GM19467 (cell line): ENCODE measurements around the gene CD99.
"Not testable (repeated sequence)": the region's sequence is repeated elsewhere in the genome, so short reads cannot be mapped to it uniquely, and the experiment has no call there.

Experiments
- ATAC-seq: cut with Tn5 transposase; IDR thresholded peaks from one replicate; pipeline ENCODE4 v1.9.1; 2021; ENCODE audit warnings: mild to moderate bottlenecking, moderate library complexity; ENCODE audit not compliant: unreplicated experiment

Gene CD99

DNA sequence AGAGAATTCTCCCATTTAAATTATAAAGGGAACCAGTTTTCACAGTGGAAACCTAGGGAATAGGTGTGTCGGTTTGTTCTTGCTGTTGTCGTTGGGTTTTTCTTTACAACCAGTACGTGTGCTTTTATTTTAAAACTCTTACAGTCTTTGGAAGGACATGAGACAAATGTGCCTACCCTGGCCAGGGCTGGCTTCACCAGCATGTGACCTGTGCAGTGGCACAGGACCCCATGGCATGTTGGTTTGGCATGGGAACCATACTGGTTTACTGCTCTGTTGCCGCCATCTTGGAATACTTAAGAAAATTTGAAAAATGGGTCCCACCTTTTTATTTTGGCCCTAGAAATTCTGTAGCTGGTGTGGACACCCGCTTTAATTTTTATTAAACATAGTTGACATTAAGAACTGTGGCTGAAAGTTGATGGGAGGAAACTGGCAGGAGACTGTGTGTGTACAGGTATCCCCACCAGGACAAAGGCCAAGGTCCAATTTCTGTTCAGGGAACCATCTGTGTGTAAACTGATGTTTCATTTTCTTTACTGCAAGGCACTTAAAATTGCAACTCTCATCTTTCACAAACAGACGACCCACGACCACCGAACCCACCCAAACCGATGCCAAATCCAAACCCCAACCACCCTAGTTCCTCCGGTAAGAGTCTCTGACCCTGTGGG, 28.8 kb downstream of the CD99 start:
- no peak for ATAC-seq

DNA sequence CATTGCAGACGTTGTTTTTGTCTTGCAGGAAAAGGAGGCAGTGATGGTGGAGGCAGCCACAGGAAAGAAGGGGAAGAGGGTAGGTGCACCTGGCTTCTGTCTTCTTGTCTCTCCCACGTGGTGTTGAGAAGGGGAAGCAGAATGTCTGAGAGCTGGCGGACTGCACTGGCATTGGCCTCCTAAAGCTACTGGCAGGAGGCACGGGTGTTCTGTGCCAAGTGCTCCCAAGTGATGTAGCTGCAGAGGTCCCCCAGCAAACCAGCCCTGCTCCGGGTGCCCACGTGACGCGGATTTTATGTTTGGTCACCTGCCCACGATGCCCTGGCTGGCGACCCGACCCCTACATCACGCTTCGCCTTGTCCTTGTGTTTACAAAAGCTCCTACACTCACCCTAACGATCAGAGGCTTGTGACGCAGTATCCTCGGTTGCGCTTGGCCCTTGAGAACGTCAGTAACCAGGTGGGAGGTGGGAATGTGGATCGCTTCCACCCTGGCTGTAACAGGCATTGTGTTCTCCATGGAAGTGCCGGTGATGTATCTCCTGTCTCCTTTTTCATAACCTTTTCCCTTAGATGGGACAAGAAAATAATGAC, 32.3 kb downstream of the CD99 start:
- ATAC-seq: no peak

DNA sequence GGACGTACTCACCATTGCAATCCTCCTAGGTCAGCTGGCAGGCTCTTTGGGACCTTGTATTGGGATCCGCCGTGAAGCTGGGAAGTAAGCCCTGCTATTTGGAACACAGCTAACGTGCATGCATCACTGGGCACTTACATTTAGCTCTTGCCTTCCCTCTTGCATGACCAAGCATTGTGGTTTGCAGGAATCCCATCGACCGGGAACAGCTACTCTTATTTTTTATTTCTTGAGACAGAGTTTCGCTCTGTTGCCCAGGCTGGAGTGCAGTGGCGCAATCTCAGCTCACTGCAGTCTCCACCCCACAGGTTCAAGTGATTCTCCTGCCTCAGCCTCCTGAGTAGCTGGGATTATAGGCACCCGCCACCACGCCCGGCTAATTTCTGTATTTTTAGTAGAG, 36.2 kb downstream of the CD99 start:
- ATAC-seq: not testable (repeated sequence)

DNA sequence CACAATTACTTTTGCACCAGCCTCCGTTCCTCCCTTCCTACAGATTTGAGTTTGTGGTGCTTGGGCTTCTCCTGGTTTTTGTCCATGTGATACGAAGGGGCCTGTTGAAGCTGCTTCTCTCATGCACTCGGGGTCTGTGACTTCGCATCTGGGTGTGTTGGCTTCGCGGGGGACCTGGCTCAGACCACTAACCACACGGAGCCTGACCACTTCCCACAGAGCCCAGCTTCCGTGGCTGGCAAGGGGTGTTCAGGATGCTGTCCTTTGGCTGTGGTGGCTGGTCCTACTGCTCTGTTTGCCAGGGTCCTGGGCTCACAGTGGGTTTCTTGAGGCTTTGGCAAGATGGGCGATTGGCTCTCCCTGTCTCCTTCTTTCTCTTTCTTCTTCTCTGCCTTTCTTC, 41.0 kb downstream of the CD99 start:
- no peak for ATAC-seq

DNA sequence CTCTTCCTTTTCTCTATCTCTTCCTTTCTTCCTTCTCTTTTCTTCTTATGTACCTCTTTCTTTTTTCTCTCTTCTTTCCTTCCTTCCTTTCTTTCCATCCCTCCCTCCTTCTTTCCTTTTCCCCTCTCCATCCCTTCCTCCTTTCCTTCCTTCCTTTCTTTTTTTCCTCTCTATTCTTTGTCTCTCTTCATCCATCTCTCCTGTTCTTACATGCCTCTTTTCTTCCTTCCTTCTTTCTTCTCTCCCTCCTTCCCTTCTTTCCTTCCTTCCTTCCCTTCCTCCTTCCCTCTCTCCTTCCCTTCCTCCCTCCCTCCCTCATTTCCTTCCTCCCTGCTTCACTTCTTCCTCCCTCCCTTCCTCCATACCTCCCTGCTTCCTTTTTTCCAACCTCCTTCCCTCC, 41.6 kb downstream of the CD99 start:
- no peak for ATAC-seq

DNA sequence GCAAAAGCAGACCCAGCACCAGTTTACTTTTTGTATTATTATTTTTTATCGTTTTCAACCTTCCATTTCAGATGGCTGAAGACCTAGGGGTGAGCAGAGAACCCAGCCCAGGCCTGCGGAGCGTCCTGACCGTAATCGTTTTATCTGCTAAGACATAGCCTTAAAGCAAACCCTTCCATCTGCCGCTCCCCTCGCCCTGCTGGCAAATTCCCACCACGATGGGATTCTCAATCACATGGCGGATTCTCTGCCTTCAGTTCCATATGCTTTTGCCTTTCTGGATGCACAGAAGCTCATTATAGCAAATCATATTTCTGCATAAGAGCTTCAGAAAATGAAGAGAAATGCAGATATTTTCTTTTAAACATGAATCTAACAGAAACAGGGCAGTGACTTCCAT, 42.2 kb downstream of the CD99 start:
- no peak for ATAC-seq

DNA sequence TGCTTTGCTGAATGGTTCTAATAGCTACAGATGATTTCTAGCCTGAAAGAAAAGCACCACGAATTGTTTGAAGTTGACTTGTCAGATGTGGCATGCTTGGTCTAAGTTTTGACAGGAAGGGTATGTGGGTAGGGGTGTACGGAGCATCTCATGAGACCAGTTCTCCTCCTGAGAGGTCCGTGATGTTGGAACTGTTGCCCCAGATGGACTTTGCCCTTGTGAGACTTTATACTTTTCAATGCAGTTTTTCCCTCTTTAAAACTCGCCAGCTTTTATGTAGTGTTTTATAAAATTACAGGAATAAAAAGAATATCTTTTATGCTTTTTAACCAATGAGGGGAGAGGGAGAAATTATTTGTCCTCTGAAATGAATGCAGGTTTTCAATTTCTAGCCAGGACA, 44.2 kb downstream of the CD99 start:
- ATAC-seq: no peak

DNA sequence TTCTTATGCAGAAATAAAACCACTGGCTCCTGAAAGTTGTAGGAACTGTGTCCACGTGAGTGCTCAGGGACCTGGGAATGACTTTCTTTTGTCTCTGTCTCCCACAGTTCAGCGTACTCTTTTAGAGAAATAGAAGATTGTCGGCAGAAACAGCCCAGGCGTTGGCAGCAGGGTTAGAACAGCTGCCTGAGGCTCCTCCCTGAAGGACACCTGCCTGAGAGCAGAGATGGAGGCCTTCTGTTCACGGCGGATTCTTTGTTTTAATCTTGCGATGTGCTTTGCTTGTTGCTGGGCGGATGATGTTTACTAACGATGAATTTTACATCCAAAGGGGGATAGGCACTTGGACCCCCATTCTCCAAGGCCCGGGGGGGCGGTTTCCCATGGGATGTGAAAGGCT, 49.6 kb downstream of the CD99 start:
- no peak for ATAC-seq

DNA sequence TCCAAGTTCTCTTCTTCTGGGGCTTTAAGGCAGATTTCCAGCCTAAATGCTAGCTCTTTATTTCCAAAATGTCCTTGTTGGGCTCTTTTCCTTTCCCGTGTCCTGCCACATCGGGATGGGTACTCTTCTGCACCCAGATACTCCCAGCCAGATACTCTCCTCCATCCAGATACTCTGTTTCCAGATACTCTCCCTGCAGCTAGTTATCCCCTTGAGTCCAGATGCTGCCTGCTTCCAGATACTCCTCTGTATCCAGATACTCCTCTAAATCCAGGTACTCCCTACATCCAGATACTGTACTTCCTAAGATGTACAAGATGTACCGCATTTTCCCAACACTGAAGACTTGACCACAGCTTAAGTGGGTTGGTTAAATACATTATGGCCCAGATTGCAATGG, 50.3 kb downstream of the CD99 start:
- no peak for ATAC-seq

DNA sequence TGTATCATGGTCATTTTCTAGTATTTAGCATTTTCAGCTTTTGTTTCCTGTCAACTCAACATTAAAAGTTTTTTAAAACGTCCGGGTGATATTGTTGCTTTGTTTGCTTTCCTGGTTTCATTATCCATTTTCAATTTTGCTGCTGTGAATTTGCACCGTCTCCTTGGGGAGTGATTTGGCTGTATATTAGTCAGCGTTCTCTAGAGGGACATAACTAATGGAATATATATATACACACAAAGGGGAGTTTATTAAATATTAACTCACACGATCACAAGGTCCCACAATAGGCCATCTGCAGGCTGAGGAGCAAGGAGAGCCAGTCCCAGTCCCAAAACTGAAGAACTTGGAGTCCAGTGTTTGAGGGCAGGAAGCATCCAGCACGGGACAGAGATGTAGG, 55.2 kb downstream of the CD99 start:
- not testable (repeated sequence) for ATAC-seq

DNA sequence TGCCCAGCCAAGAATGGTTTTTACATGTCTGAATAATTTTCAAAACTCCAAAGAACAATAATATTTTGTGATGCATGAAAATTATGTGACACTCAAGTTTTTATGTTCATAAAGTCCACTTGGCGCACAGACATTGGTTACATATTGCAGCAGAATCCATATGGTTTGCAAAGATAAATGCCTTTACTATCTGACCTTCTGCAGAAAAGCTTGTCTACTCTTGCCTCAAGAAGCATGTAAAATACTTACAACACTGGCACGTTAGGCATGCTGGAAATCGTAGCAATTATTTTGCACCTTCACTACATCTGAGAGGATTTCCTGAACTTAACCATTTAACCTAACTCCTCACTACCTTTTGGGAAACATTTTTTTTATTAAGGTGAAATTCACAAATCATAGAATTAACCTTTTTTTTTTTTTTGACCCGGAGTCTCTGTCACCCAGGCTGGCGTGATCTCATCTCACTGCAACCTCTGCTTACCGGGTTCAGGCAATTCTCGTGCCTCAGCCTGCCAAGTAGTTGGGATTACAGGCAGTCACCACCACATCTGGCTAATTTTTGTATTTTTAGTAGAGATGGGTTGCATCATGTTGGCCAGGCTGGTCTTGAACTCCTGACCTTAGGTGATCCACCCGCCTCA, 57.2 kb downstream of the CD99 start:
- no peak for ATAC-seq

DNA sequence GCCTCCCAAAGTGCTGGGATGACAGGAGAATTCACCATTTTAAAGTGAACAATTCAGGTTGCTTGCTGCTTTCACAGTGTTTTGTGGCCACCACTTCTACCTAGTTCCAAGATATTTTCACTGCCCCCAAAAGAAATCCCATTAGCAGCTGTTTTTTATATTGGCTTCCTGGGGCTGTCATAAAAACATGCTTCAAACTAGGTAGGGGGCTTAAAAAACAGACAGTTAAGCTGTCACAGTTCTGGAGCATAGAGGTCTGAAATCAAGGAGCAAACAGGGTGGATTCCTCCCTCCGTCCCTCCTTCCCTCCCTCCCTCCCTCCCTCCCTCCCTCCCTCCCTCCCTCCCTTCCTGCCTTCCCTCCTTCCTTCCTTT, 57.7 kb downstream of the CD99 start:
- ATAC-seq: no peak

DNA sequence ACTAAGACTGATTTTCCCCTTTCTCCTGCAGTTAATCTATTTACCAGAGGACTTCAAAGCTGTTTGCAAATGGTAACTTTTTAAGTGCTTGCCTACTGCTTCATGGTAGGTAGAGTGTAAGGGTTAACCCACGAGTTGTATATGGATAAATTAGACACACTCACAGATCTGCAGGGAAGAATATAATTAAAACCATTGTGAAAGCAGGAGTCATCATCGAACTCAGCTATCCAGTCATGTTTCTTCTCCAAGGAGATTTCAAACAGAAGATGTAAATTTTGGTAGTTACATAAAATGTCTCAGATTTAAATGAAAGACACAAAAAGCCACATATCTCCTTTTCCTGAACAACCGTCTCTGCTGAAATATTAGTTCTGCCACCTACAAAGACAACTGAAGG, 60.2 kb downstream of the CD99 start:
- ATAC-seq: no peak

DNA sequence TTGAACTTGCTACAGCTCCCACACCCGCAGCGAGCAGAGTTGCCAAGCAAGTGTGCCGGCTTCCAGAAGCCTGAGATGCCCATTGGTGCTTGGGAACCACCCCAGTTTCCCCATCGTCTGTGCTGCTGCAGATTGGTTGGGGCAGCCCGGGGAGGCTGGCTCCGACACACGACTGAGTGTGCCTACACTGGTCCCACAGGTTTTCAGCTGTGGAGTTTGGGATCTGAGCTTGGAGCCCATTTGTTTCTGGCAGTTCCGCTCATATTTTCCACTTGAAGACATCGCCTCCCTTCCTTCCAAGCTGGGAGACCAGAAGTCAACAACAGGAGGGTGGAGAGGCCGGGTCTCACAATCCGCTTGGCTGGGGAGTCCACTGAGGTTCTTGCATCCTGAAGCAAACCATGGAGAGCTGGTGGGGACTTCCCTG, 60.8 kb downstream of the CD99 start, which contains the start of gene XG:
Gene XG, plus strand, starts transcription at position 167 of the 427 bp plus-strand sequence. Its CDS starts 235 bp downstream, at position 402.
- not testable (repeated sequence) for ATAC-seq

DNA sequence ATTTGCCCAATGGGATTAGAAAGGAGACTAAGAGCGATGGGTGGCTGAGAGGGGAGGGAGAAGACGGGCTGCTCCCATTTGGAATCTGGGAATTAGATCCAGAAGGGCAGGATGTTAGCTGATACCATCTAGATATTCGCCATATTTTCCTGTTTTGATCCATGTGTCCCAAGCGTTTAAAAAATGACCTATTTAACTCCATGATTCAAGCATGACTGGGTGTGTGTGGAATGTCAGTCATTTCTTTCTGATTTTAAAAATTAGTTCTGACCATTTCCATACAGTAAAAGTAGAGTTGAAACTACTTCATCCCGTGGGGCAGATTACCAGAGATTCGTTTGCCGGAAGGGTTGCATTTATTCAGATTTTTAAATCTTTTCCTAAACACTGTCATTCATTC, 61.3 kb downstream of the CD99 start:
- ATAC-seq: not testable (repeated sequence)

DNA sequence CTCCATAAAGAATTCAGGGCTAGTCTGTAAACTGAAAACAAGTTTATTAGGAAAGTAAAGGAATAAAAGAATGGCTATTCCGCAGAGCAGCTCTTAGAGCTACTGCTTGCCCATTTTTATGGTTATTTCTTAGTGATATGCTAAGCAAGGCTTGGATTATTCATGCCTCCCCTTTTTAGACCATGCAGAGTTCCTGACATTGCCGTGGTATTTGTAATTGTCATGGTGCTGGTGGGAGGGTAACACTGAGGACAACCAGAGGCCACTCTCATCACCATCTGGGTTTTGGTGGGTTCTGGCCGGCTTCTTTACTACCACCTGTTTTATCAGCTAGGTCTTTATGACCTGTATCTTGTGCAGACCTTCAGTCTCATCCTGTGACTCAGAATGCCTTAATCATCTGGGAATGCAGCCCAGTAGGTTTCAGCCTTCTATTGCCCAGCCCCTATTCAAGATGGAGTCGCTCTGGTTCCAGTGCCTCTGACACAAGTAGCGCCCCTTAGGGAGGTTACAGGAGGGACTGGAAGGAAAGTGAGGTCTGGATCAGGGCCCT, 64.1 kb downstream of the CD99 start:
- ATAC-seq: not testable (repeated sequence)

DNA sequence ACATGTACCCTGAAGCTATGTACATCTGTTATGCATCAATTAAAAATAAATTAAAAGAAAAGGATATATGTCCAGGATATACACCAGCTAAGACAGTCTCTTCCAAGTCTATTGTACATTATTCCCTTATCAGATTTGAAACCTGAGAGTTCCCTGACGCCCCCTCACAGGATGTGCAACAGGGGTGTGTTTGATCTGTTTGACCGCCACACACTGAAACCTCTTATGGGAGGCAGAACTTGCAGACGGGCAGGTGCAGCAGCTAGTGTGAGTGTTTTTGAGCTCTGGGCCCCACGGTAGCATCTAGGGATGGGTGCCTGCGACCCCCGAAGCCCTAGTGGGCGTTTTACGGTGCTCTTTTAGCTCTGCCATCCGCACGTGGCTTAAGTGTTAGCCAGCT, 65.5 kb downstream of the CD99 start:
- ATAC-seq: no peak

DNA sequence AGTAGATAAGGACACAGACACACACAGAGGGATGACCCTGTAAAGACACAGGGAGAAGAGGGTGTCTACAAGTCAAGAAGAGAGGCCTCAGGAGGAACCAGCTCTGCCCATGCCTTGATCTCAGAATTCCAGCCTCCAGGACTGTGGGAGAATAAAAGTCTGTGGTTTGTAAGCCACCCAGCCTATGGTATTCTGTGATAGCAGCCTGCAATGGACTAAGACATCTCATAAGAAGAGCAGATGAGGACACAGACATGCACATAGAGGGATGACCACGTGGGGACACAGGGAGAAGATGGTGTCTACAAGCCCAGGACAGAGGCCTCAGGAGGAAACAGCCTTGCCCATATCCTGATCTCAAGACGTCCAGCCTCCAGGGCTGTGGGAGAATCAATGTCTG, 70.2 kb downstream of the CD99 start:
- ATAC-seq: no peak

DNA sequence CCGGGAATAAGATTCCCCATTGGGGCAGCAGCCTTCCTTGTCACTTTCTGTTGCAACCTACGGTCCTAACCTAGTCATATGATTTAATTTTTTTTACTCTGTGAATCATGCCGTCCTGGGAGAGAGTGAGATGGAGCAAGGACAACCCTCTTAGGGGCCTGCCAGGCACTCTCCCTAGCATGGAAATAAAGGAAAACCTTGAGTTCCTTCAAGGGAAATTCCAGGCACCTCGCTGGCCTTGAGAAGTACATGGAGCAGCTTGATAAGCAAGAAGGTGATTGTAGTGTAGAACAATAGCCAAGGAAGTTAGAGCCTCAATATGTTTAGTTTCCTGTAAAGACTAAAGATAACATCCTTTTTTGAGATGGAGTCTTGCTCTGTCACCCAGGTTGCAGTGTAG, 71.6 kb downstream of the CD99 start:
- not testable (repeated sequence) for ATAC-seq

DNA sequence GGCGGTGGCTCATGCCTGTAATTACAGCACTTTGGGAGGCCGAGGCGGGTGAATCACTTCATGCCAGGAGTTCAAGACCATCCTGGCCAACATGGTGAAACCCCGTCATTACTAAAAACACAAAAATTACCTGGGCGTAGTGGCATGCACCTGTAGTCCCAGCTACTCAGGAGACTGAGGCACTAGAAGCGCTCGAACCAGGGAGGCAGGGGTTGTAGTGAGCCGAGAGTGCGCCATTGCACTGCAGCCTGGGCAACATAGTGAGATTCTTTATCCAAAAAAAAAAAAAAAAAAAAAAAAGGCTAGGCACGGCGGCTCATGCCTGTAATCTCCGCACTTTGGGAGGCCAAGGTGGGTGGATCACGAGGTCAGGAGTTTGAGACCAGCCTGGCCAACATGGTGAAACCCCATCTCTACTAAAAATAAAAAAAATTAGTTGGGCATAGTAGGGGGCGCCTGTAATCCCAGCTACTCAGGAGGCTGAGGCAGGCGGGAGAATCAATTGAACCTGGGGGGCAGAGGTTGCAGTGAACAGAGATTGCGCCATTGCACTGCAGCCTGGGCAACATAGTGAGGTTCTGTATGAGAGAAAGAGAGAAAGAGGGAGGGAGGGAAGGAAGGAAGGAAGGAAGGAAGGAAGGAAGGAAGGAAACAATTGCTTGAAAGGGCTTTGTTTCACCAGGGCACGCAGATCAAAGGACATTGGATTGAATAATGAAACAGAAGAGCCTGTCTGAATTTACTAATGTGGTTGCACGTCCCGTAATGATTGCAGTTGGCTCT, 73.9 kb downstream of the CD99 start:
- ATAC-seq: not testable (repeated sequence)

DNA sequence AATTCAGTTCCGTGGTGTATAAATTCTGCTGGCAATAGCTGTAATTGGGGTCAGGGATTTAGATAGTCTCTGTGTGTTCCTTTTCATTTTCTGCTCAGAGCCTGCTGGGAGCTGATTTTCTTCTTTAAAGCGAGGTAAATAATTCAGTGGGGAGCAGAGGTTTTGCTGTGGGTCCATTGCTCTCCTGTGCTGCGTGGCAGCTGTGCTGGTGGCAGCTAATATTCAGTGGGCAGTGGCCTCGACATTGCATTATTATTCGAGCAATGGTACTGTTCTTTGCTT, 74.4 kb downstream of the CD99 start:
- no peak for ATAC-seq

DNA sequence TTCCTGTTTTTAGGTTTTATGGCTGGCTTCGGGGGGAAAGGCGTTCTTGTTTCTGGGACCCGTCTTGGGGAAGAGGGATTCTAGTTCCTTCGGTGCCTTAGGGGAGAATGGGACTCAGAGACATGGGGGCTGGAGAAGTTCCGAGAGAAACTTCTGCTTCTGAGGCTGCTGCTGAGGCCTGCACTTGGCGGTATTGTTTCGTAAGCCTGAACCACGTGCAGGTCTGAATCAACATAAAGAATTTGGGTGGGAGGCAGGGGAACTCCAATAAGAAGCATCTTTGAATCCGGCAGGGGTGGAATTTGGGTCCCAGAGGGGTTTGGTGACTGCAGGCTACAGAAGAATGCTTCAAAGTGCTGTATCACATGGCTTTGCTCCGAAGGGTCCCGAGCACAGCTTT, 75.8 kb downstream of the CD99 start:
- ATAC-seq: no peak
